Endothelial cell of umbilical vein (primary cell): ENCODE measurements around the gene NCKAP5. TPM values are rescaled to one million over a fixed set of nuclear protein-coding genes. Genes with fewer than 3 reads are reported as not detected.

ENCODE experiments used
- BruUV-seq: library from RNA; stranded (reverse); fragments of 400-500 nt; replicated peaks from 2 replicates; lab custom pipeline; 2021; lab: Mats Ljungman, UMichigan
- CTCF ChIA-PET: fragments of 300-600, 350-600 bp; sonication (Branson Sonifier 250); formaldehyde crosslinking; loops from one replicate; lab custom pipeline; 2021; ENCODE audit warnings: antibody characterized with exemption, inconsistent platforms; lab: Charles Lee
- POLR2A ChIA-PET: fragments of 300-600, 350-600 bp; sonication (Branson Sonifier 250); formaldehyde crosslinking; loops from one replicate; lab custom pipeline; 2021; ENCODE audit warnings: antibody characterized with exemption, inconsistent platforms; lab: Charles Lee
- DNase-seq: peaks from one replicate; pipeline ENCODE4 v3.0.0-alpha.2; 2011; ENCODE audit warnings: low read depth, low spot score
- FAIRE-seq: peaks from 2 replicates; lab custom pipeline; 2011; peaks lifted over from hg19 to GRCh38; lab: Jason Lieb, UNC
- H2AFZ ChIP-seq: 2 replicates; pipeline ENCODE4 v1.6.0; 2012; ENCODE audit warnings: low read depth, low read length, control low read depth, inconsistent platforms
- H3K27ac ChIP-seq: 2 replicates; pipeline ENCODE4 v1.5.1; 2011; ENCODE audit warnings: low read depth, mild to moderate bottlenecking, control low read depth, low read length, moderate library complexity; ENCODE audit not compliant: insufficient read depth
- H3K27me3 ChIP-seq, 2 experiments: 2 replicates each; pipeline versions ENCODE4 v1.6.0 to v1.6.1; 2011; ENCODE audit warnings: low read length in 2 of 2, mixed read lengths in 1 of 2; ENCODE audit not compliant: control insufficient read depth in 2 of 2, insufficient read depth in 2 of 2
- H3K36me3 ChIP-seq, 2 experiments: 2 replicates in 1 of 2; 3 replicates in 1 of 2; pipeline ENCODE4 v1.5.1; 2011; ENCODE audit warnings: low read length in 2 of 2, mild to moderate bottlenecking in 1 of 2, moderate library complexity in 1 of 2; ENCODE audit not compliant: control insufficient read depth in 2 of 2, insufficient read depth in 2 of 2; ENCODE audit errors: extremely low read depth in 1 of 2
- H3K4me1 ChIP-seq: 3 replicates; pipeline ENCODE4 v1.5.1; 2011; ENCODE audit warnings: mild to moderate bottlenecking, low read length; ENCODE audit not compliant: control insufficient read depth, insufficient read depth; ENCODE audit errors: extremely low read depth
- H3K4me2 ChIP-seq: 2 replicates; pipeline ENCODE4 v1.6.1; 2011; ENCODE audit warnings: low read length, control low read depth, mixed read lengths; ENCODE audit not compliant: insufficient read depth
- H3K4me3 ChIP-seq, 3 experiments: fragments of 200-600 bp in 1 of 3; sonication (generic), shearing (Covaris generic) in 1 of 3; replicated peaks in 1 of 3; 2 replicates each; pipeline ENCODE4 v1.5.1; 2011 to 2016; ENCODE audit warnings: control low read depth in 3 of 3, low read length in 3 of 3, mild to moderate bottlenecking in 2 of 3, inconsistent platforms in 1 of 3, low read depth in 1 of 3, moderate library complexity in 1 of 3; ENCODE audit not compliant: insufficient read depth in 1 of 3
- H3K79me2 ChIP-seq: 2 replicates; pipeline ENCODE4 v1.6.0; 2012; ENCODE audit warnings: low read length, inconsistent platforms; ENCODE audit not compliant: control insufficient read depth, insufficient read depth
- H3K9ac ChIP-seq: replicated peaks from 2 replicates; pipeline ENCODE3; 2011; ENCODE audit warnings: low read length, control low read depth; ENCODE audit not compliant: insufficient read depth; ENCODE audit errors: extremely low read depth
- H3K9me1 ChIP-seq: replicated peaks from 3 replicates; pipeline ENCODE4 v1.6.0; 2011; ENCODE audit warnings: mild to moderate bottlenecking, low read length; ENCODE audit not compliant: control insufficient read depth, insufficient read depth; ENCODE audit errors: extremely low read depth
- H3K9me3 ChIP-seq: replicated peaks from 2 replicates; pipeline ENCODE4 v1.5.1; 2012; ENCODE audit warnings: low read length, inconsistent platforms; ENCODE audit not compliant: control insufficient read depth, insufficient read depth
- H4K20me1 ChIP-seq: replicated peaks from 2 replicates; pipeline ENCODE3; 2011; ENCODE audit warnings: mild to moderate bottlenecking, low read length; ENCODE audit not compliant: control insufficient read depth, insufficient read depth; ENCODE audit errors: extremely low read depth
- EZH2 ChIP-seq: IDR thresholded peaks from 2 replicates; pipeline ENCODE4 v1.6.1; 2012; ENCODE audit warnings: borderline replicate concordance, low read depth, mild to moderate bottlenecking, moderate library complexity, low read length, inconsistent platforms; ENCODE audit not compliant: severe bottlenecking
- FOS ChIP-seq: IDR thresholded peaks from 2 replicates; pipeline ENCODE4 v1.6.1; 2011; ENCODE audit warnings: mild to moderate bottlenecking, low read length, moderate library complexity, borderline replicate concordance; ENCODE audit not compliant: insufficient read depth
- GATA2 ChIP-seq: IDR thresholded peaks from 2 replicates; pipeline ENCODE4 v1.7.0; 2011; ENCODE audit warnings: low read depth, mild to moderate bottlenecking, moderate library complexity, mixed read lengths, low read length; ENCODE audit not compliant: insufficient read length, insufficient read depth
- JUN ChIP-seq: IDR thresholded peaks from 2 replicates; pipeline ENCODE4 v1.6.1; 2011; ENCODE audit warnings: borderline replicate concordance, low read depth; ENCODE audit not compliant: insufficient read length, insufficient read depth
- MYC ChIP-seq: IDR thresholded peaks from one replicate; pipeline ENCODE4 v1.6.1; 2011; ENCODE audit warnings: mild to moderate bottlenecking, low read depth, low read length
- POLR2A ChIP-seq: IDR thresholded peaks from 2 replicates; pipeline ENCODE4 v1.6.1; 2012; ENCODE audit warnings: low read depth, mild to moderate bottlenecking, control low read depth, low read length
- POLR2AphosphoS5 ChIP-seq: IDR thresholded peaks from 2 replicates; pipeline ENCODE4 v1.6.1; 2012; ENCODE audit warnings: low read depth, mild to moderate bottlenecking, control low read depth, low read length, moderate library complexity; ENCODE audit not compliant: insufficient read depth
- dilution Hi-C: fragments of 300-500 bp; cut with MboI; formaldehyde crosslinking; loops from one replicate; pipeline ENCODE4 v1.15.0; 2019; ENCODE audit warnings: low sequenced_read_pairs; ENCODE audit not compliant: extremely low pct_ligation_motif_present
- intact Hi-C: fragments of 100-400 bp; cut with micrococcal nuclease; formaldehyde crosslinking; loops from one replicate; pipeline ENCODE4 v1.10.0; 2022
- polyA plus RNA-seq, 4 experiments: library from polyadenylated mRNA; depleted of rRNA in 3 of 4; stranded (reverse) in 3 of 4; unstranded in 1 of 4; fragments of >200 nt; gene quantifications; 2 replicates each; pipeline versions ENCODE4 v1.2.1 to v1.2.3, GENCODE V29; 2011 to 2012; ENCODE audit warnings: missing spikeins in 1 of 4
- total RNA-seq: library from RNA; stranded (reverse); gene quantifications from 2 replicates; pipeline ENCODE4 v1.2.3, GENCODE V29; 2021
- TF ChIP-seq, protein P1 (sequence below), 2 donors: IDR thresholded peaks; 1 replicate in 1 of 2; 2 replicates in 1 of 2; pipeline ENCODE4 v1.5.1; 2011; ENCODE audit warnings: low read length in 2 of 2, mild to moderate bottlenecking in 2 of 2, moderate library complexity in 2 of 2, control low read depth in 1 of 2, inconsistent platforms in 1 of 2, low read depth in 1 of 2; ENCODE audit not compliant: insufficient read depth in 1 of 2; ENCODE audit errors: extremely low read depth in 1 of 2
- TF ChIP-seq, protein P2 (sequence below): IDR thresholded peaks from 2 replicates; pipeline ENCODE4 v1.6.1; 2011; ENCODE audit not compliant: insufficient read depth, insufficient read length

NCKAP5 gene
- total and polyA plus RNA-seq, 2 donors (not counting 3 experiments of a cell fraction or from before 2014, with no cell fraction given): 0.47 to 3.3 TPM

DNA sequence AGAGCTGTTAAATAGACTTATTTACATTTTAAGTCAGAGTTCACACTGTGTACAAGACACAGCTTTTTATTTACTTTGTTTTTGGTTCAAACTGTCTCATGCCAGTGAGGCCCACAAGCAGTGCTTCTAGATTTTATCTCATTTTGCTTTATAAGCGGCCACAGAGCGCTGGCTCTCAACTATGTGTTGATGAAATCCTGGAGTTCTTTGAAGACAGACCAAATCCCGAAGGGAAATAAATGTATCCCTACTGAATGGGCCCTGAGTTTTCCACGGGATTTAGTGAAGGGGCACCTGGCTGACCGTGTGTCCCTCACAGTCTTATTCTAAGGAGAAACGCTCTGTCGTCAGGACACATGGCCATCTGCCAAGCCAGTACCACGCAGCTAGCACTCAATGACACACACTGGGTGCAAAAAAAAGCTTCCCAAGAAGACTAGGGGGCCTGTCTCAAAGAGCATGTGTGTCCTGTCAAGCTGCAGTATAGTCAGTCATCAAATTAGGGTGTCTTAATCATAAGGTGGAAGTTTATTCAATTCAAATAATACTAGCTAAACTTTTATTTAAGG is 921.6 kb downstream of the NCKAP5 start:
- Histone ChIP-seq H3K4me1 (peaks cover 2% of the 10 kb centered on the region), H2AFZ (no peak overlapping the region), H3K27me3 (no peaks in the 10 kb centered on the region), H3K36me3 (peaks cover 0 to 17% of the 10 kb centered on the region in 2 experiments), H3K9ac (no peak overlapping the region), H3K9me1 (peaks cover 4% of the 10 kb centered on the region), H3K4me2 (no peak overlapping the region), H3K9me3 (no peaks in the 10 kb centered on the region), H3K79me2 (peaks cover 2% of the 10 kb centered on the region), H4K20me1 (peaks cover 3% of the 10 kb centered on the region), H3K27ac (no peak overlapping the region), H3K4me3 (no peak overlapping the region)
- CTCF ChIA-PET: interaction anchor here (1.2 to 1.4 kb wide), 2 partner anchors 525 to 1197 kb away, joined by 3 to 4 read pairs; no protein-coding TSS in a partner anchor
- no peak for TF ChIP-seq MYC
- no peak for TF ChIP-seq POLR2A
- no peak for TF ChIP-seq GATA2
- TF ChIP-seq, protein P1, sequence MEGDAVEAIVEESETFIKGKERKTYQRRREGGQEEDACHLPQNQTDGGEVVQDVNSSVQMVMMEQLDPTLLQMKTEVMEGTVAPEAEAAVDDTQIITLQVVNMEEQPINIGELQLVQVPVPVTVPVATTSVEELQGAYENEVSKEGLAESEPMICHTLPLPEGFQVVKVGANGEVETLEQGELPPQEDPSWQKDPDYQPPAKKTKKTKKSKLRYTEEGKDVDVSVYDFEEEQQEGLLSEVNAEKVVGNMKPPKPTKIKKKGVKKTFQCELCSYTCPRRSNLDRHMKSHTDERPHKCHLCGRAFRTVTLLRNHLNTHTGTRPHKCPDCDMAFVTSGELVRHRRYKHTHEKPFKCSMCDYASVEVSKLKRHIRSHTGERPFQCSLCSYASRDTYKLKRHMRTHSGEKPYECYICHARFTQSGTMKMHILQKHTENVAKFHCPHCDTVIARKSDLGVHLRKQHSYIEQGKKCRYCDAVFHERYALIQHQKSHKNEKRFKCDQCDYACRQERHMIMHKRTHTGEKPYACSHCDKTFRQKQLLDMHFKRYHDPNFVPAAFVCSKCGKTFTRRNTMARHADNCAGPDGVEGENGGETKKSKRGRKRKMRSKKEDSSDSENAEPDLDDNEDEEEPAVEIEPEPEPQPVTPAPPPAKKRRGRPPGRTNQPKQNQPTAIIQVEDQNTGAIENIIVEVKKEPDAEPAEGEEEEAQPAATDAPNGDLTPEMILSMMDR (IDR thresholded peaks at IDR 0.05; ENCODE audit: extremely low read depth in 1 of 2, insufficient read depth in 1 of 2, low read depth in 1 of 2, low read length in 2 of 2): no peak
- no peak for TF ChIP-seq FOS
- TF ChIP-seq JUN: no peak
- no peak for TF ChIP-seq POLR2AphosphoS5
- TF ChIP-seq, protein P2, sequence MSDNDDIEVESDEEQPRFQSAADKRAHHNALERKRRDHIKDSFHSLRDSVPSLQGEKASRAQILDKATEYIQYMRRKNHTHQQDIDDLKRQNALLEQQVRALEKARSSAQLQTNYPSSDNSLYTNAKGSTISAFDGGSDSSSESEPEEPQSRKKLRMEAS: no peak
- TF ChIP-seq EZH2: no peak
- POLR2A ChIA-PET: no interaction called here
- no TSS peak for BruUV-seq
- DNase-seq (no peak), FAIRE-seq (no peak)
- intact Hi-C loops (no loop called here), dilution Hi-C loops (no loop called here)
